ENCODE data around the gene C1orf174.

C1orf174 gene

DNA sequence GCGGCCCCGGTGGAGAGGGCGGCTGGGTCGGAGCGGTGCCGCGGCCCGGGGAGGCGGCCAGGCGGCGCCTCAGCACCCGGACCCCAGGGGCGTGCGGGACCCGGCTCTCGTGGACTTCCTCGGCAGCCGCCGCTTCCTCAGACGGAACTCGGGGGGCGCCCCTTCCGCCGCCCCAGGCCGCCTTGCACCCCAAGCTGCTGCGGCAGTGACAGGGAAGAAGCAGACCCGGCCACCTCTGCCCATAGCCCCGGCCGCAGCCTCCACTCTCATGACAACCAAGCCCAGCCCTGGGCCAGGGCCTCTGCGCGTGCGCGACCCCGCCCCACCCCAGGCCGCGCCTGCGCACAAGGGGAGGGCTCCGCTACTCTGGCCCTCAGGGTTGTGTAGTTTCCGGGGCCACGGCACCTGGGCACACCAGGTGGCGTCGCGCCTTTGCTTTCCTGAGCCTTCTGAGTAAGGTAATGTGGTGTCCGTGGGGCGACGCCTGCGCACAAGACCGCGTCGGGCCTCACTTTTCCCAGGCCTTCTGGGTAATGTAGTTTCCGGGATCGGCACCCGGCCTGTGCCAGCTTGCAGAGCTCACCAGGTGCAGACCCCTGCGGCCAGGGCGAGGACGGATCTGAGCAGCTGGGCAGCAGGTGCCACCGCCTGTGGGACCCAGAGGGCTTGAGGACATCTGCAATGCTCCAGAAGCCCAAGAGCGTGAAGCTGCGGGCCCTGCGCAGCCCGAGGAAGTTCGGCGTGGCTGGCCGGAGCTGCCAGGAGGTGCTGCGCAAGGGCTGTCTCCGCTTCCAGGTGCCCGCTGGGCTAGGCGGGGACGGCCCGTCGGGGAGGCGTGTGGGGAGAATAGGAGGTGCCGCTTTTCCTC lies 42.9 kb downstream of the C1orf174 start, which contains the start of the genes CEP104 and DFFB:
TSS of gene CEP104 (minus strand) at position 289 of the 868 bp plus-strand sequence. CDS start 4,804 bp downstream, outside the sequence.
TSS of gene DFFB (plus strand) at position 554 of the 868 bp plus-strand sequence. CDS start at position 682, 128 bp downstream.
- Histone ChIP-seq H3K36me3 (ENCODE audit: insufficient read depth, low read length) (peaks cover 29% of the 10 kb centered on the region), H3K4me2 (ENCODE audit: low read length) (peak within 1 kb of the TSS; percentile 89), H3K4me3 (ENCODE audit: low read depth, low read length, poor library complexity, severe bottlenecking) (peak within 1 kb of the TSS; percentile 74), H3K27ac (ENCODE audit: low read depth, low read length, poor library complexity, severe bottlenecking) (peak within 1 kb of the TSS; percentile 54), H3F3A (ENCODE audit: insufficient read depth, low read length) (no peaks in the 10 kb centered on the region), H3K9ac (ENCODE audit: low read length) (peak within 1 kb of the TSS; percentile 85), H2AFZ (ENCODE audit: low read length) (no peak within 1 kb of the TSS), H3K4me1 (ENCODE audit: insufficient read depth, low read length, severe bottlenecking) (peaks cover 33% of the 10 kb centered on the region), H4K20me1 (ENCODE audit: insufficient read depth, low read length) (no peaks in the 10 kb centered on the region), H3K79me2 (ENCODE audit: insufficient read depth, low read length) (peaks cover 35% of the 10 kb centered on the region), H3K9me3 (ENCODE audit: low read length) (no peaks in the 10 kb centered on the region), H3K9me2 (ENCODE audit: low read depth, low read length) (no peaks in the 10 kb centered on the region), H3K27me3 (ENCODE audit: insufficient read depth, low read length) (no peaks in the 10 kb centered on the region)
- TF ChIP-seq EZH2 (IDR thresholded peaks at IDR 0.05; ENCODE audit: borderline replicate concordance, low read length), result no peak
- TF ChIP-seq, protein P1, sequence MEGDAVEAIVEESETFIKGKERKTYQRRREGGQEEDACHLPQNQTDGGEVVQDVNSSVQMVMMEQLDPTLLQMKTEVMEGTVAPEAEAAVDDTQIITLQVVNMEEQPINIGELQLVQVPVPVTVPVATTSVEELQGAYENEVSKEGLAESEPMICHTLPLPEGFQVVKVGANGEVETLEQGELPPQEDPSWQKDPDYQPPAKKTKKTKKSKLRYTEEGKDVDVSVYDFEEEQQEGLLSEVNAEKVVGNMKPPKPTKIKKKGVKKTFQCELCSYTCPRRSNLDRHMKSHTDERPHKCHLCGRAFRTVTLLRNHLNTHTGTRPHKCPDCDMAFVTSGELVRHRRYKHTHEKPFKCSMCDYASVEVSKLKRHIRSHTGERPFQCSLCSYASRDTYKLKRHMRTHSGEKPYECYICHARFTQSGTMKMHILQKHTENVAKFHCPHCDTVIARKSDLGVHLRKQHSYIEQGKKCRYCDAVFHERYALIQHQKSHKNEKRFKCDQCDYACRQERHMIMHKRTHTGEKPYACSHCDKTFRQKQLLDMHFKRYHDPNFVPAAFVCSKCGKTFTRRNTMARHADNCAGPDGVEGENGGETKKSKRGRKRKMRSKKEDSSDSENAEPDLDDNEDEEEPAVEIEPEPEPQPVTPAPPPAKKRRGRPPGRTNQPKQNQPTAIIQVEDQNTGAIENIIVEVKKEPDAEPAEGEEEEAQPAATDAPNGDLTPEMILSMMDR (IDR thresholded peaks at IDR 0.05; ENCODE audit: low read length), result peak; percentile 65

DNA sequence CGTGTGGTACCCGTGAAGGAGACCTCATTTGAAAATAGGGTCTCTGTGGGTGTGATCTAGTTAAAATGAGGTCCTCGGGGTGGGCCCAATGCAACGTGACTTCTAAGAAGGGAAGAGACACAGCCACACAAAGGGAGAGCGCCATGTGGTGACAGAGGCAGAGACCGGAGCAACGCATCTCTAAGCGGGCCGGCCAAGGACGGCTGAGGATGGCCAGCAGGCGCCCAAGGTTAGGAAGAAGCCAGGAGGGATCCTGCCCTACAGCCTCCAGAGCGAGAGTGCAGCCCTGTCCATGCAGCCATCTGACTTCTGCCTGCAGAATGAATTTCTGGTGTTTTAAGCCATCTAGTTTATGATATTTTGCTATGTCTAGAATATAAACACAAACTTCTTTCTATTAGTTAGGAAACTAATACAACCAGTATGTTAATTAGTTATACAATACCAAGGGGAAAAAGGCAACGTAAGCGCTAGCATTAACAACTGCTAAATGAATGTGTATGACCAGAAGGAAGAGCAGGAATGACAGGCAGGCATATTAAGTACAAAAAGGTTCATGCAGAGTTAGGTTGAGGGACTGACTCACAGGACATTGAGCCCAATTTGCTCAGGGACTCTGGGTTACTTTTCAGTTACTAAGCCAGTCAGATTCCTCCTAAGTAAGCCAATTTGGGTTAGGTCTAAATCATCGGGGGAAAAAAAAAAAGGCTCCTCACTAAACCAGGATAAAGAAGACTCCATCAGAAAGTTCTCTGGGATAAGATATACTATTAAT lies 47.2 kb downstream of the C1orf174 start:
- no peak overlapping the region for H3K27ac ChIP-seq (ENCODE audit: low read depth, low read length, poor library complexity, severe bottlenecking)
- H3K9me3 ChIP-seq (ENCODE audit: low read length), result no peaks in the 10 kb centered on the region
- no peak overlapping the region for H3K4me2 ChIP-seq (ENCODE audit: low read length)
- peaks cover 16% of the 10 kb centered on the region for H3K4me1 ChIP-seq (ENCODE audit: insufficient read depth, low read length, severe bottlenecking)
- no peak overlapping the region for H2AFZ ChIP-seq (ENCODE audit: low read length)
- no peak overlapping the region for H3K4me3 ChIP-seq (ENCODE audit: low read depth, low read length, poor library complexity, severe bottlenecking)
- no peaks in the 10 kb centered on the region for H4K20me1 ChIP-seq (ENCODE audit: insufficient read depth, low read length)
- peaks cover 29% of the 10 kb centered on the region for H3K79me2 ChIP-seq (ENCODE audit: insufficient read depth, low read length)
- H3K9me2 ChIP-seq (ENCODE audit: low read depth, low read length), result no peaks in the 10 kb centered on the region
- H3F3A ChIP-seq (ENCODE audit: insufficient read depth, low read length), result no peaks in the 10 kb centered on the region
- no peaks in the 10 kb centered on the region for H3K27me3 ChIP-seq (ENCODE audit: insufficient read depth, low read length)
- TF ChIP-seq, protein P1 (IDR thresholded peaks at IDR 0.05; ENCODE audit: low read length), result no peak
- TF ChIP-seq EZH2 (IDR thresholded peaks at IDR 0.05; ENCODE audit: borderline replicate concordance, low read length), result no peak
- no peak overlapping the region for H3K9ac ChIP-seq (ENCODE audit: low read length)
- H3K36me3 ChIP-seq (ENCODE audit: insufficient read depth, low read length), result peaks cover 39% of the 10 kb centered on the region; the same call in 1 of the 2 replicates

DNA sequence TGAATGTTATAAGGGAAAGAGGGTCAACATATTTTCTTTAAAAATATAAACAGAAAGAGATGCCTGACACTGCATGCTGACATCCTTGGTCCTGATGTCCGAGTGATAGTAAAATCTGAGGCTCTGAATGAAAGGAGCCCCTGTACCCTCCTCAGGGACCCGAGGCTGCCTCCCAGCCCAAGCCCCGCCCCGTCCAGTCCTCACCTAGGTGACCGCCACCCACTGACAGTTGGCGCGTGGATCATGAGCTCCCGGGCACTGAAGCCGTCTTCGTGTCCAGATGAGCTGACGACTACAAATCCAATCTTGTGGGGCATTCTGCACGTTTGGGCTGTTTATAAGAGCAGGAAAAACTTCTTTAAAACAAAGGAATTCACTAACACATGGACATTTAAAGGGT lies 48.0 kb downstream of the C1orf174 start:
- no peaks in the 10 kb centered on the region for H3K9me3 ChIP-seq (ENCODE audit: low read length)
- no peaks in the 10 kb centered on the region for H4K20me1 ChIP-seq (ENCODE audit: insufficient read depth, low read length)
- H3K36me3 ChIP-seq (ENCODE audit: insufficient read depth, low read length), result peaks cover 47% of the 10 kb centered on the region; the same call in 1 of the 2 replicates
- H3K79me2 ChIP-seq (ENCODE audit: insufficient read depth, low read length), result peaks cover 29% of the 10 kb centered on the region
- no peaks in the 10 kb centered on the region for H3K27me3 ChIP-seq (ENCODE audit: insufficient read depth, low read length)
- H3K4me1 ChIP-seq (ENCODE audit: insufficient read depth, low read length, severe bottlenecking), result peaks cover 12% of the 10 kb centered on the region
- no peak overlapping the region for H3K4me2 ChIP-seq (ENCODE audit: low read length)
- H3K9me2 ChIP-seq (ENCODE audit: low read depth, low read length), result no peaks in the 10 kb centered on the region
- no peak overlapping the region for H3K4me3 ChIP-seq (ENCODE audit: low read depth, low read length, poor library complexity, severe bottlenecking)
- no peak overlapping the region for H2AFZ ChIP-seq (ENCODE audit: low read length)
- H3K9ac ChIP-seq (ENCODE audit: low read length), result no peak overlapping the region
- no peak for TF ChIP-seq EZH2 (IDR thresholded peaks at IDR 0.05; ENCODE audit: borderline replicate concordance, low read length)
- TF ChIP-seq, protein P1 (IDR thresholded peaks at IDR 0.05; ENCODE audit: low read length), result no peak
- H3K27ac ChIP-seq (ENCODE audit: low read depth, low read length, poor library complexity, severe bottlenecking), result no peak overlapping the region
- no peaks in the 10 kb centered on the region for H3F3A ChIP-seq (ENCODE audit: insufficient read depth, low read length)

Data from OCI-LY1 (cell line).